CD4-positive, alpha-beta T cell treated with Interferon alpha-2 for 1 hour (primary cell): ENCODE results near the gene TTLL7.

ENCODE experiments used
- DNase-seq, 2 donors: peaks; one replicate each; pipeline ENCODE4 v3.0.0-alpha.2; 2020 to 2022

The TTLL7 gene

GRCh38 chr1:83998498-83999315 lies at the start of gene TTLL7:
Gene TTLL7, minus strand, starts transcription at chr1:83999132. Its CDS starts 46,921 bp downstream, at chr1:83952211.
- DNase-seq = peak; percentile 36 to 64

GRCh38 chr1:84042461-84042860 lies 43.5 kb upstream of the TTLL7 start:
- DNase-seq = no peak

GRCh38 chr1:84037758-84038611 lies 39.1 kb upstream of the TTLL7 start:
- DNase-seq = no peak

- no peak for DNase-seq
These were observed 32.9 kb upstream of the TTLL7 start for GRCh38 chr1:84031802-84032327.

- DNase-seq = no peak
These were observed 28.4 kb upstream of the TTLL7 start for GRCh38 chr1:84027368-84027767.

GRCh38 chr1:84025966-84026365 lies 27.0 kb upstream of the TTLL7 start:
- DNase-seq = no peak

GRCh38 chr1:84021822-84022221 lies 22.9 kb upstream of the TTLL7 start:
- DNase-seq = no peak

GRCh38 chr1:84020151-84020550 lies 21.2 kb upstream of the TTLL7 start:
- no peak for DNase-seq

GRCh38 chr1:84019217-84019616 lies 20.3 kb upstream of the TTLL7 start:
- DNase-seq = no peak

GRCh38 chr1:84013708-84014107 lies 14.8 kb upstream of the TTLL7 start:
- DNase-seq = no peak

GRCh38 chr1:84012018-84012417 lies 13.1 kb upstream of the TTLL7 start:
- no peak for DNase-seq

GRCh38 chr1:84010136-84010535 lies 11.2 kb upstream of the TTLL7 start:
- no peak for DNase-seq

GRCh38 chr1:84008631-84009030 lies 9.7 kb upstream of the TTLL7 start:
- no peak for DNase-seq

- no peak for DNase-seq
These were observed 7.7 kb upstream of the TTLL7 start for GRCh38 chr1:84006591-84006990.

GRCh38 chr1:84001501-84001900 lies 2.6 kb upstream of the TTLL7 start:
- no peak for DNase-seq

- DNase-seq = no peak
These were observed 2.1 kb upstream of the TTLL7 start for GRCh38 chr1:84000954-84001495.

GRCh38 chr1:84000196-84000885 lies 1.4 kb upstream of the TTLL7 start:
- DNase-seq = no peak

GRCh38 chr1:83999316-83999819 lies 436 bp upstream of the TTLL7 start:
- peak in 1 of 2 donors; percentile 20 for DNase-seq

GRCh38 chr1:83998205-83998497 lies 781 bp downstream of the TTLL7 start:
- DNase-seq = no peak

GRCh38 chr1:83997631-83998030 lies 1.3 kb downstream of the TTLL7 start:
- no peak for DNase-seq

GRCh38 chr1:83996621-83997020 lies 2.3 kb downstream of the TTLL7 start:
- DNase-seq = no peak

- no peak for DNase-seq
These were observed 2.7 kb downstream of the TTLL7 start for GRCh38 chr1:83996191-83996590.

- no peak for DNase-seq
These were observed 3.3 kb downstream of the TTLL7 start for GRCh38 chr1:83995649-83996048.
